Spleen (tissue), 7 donors: ENCODE results near the gene SMAD7.

ENCODE experiments used
- CTCF ChIP-seq, 11 experiments: fragments of 200-600 bp in 7 of 11; fragments of 450-650 bp in 4 of 11; sonication (generic) in 4 of 11; IDR thresholded peaks in 8 of 11; conservative IDR thresholded peaks in 3 of 11; 1 replicate in 7 of 11; 2 replicates in 4 of 11; pipeline versions ENCODE4 v1.4.0 to v1.8.0; 2016 to 2021; ENCODE audit warnings: antibody characterized with exemption in 11 of 11, inconsistent platforms in 4 of 11, mild to moderate bottlenecking in 1 of 11
- POLR2A ChIP-seq, 3 donors: fragments of 450-650 bp; IDR thresholded peaks; one replicate each; pipeline ENCODE4 v1.5.1; 2017; ENCODE audit warnings: antibody characterized with exemption in 3 of 3, mild to moderate bottlenecking in 1 of 3
- POLR2AphosphoS5 ChIP-seq, 3 donors: sonication (generic); formaldehyde crosslinking; IDR thresholded peaks; one replicate each; pipeline ENCODE4 v1.5.1; 2017; ENCODE audit warnings: antibody characterized with exemption in 3 of 3
- donor health status: DM: no; HTN: no; CAD: no; lungs with moderate emphysema.
- donor health status: DM: no; HTN: no; CAD: no.
- donor health status: DM: no; HTN: no; CAD: no.

GRCh38 chr18:48997985-48998831 is 47.4 kb upstream of the SMAD7 start:
- TF ChIP-seq CTCF (IDR thresholded peaks at IDR 0.05 in 8 of 11, conservative IDR thresholded peaks at IDR 0.05 in 3 of 11): no peak
- no peak for TF ChIP-seq POLR2A (IDR thresholded peaks at IDR 0.05)
- TF ChIP-seq POLR2AphosphoS5 (IDR thresholded peaks at IDR 0.05): no peak
